Cerebellar nuclear complex (tissue), 1 donor: ENCODE data around the gene APBB1IP.

ENCODE experiments used
- DNase-seq, 2 experiments: peaks; one replicate each; lab custom pipeline; 2025; lab: John Stamatoyannopoulos, UW

Gene APBB1IP

DNA sequence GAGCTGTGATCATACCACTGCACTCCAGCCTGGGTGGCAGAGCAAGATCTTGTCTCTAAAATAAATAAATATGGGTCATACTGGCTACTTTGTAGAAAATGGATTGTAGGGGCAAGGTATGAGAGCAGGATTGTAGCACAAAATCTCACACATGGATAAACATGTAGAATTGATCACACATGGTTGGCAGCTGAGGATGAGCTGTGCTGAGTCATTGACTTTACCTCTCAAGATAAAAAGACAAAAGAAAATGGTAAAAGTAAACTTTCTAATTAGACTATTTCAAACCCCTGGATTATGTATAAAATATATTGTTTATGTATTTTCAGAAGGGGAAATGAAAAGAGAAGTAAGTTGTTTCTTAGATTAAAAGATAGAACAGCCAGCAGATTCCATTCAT lies 69.3 kb downstream of the APBB1IP start:
- DNase-seq: no peak

DNA sequence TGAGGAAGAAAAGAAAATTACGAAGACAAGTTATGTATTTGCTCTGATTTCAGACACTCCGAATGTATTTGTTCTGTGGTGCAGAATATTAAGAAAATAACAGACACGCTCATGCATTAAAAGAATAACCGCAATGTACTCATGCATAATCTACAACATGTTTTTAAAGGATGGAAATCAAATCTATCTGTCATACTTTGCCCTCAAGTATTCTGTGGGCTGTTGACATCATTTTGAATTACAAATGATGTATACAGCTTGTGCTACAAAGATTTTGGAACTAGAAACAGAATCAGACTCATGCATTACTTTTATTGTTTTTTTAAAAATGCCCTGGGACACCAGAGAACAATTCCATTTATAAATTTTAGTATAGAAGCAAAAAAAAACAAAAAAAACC lies 69.9 kb downstream of the APBB1IP start:
- DNase-seq: no peak

DNA sequence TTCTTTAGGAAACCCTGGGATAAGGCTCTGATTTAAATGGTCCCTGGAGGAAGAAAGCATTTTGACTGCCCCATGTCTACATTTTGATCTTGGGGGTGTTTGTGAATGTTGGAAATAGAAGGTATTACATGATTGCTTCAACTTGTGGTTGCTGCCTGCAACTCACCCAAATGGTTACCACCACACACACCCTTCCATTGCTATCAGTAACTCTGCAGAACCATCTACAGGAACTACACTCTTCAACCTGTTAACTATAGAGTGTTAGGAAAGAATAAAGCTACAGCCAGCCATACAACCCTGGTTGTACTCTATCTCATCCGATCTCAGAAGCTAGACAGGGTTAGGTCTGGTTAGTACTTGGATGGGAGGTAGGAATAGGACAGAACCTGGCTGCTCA lies 71.2 kb downstream of the APBB1IP start:
- no peak for DNase-seq

DNA sequence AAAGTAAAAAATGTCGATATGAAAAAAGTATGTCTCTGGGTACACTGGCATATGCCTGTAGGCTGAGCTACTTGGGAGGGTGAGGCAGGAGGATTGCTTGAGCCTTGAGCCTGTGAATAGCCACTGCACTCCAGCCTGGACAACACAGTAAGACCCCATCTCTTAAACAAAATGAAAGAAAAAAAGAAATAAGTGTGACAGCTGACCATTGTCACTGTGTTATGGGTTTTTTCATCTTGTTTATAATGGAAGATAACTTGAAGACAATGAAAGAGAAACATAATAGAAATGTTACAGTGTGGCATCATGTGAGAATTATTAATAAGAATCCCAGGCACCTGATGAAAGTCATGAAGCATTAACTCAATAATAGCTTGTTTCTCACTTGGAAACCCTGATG lies 75.0 kb downstream of the APBB1IP start:
- no peak for DNase-seq

- DNase-seq: no peak
Measured at GRCh38 chr10:26516540-26517101, 78.5 kb downstream of the APBB1IP start.

GRCh38 chr10:26517141-26517867 lies 79.2 kb downstream of the APBB1IP start:
- no peak for DNase-seq

DNA sequence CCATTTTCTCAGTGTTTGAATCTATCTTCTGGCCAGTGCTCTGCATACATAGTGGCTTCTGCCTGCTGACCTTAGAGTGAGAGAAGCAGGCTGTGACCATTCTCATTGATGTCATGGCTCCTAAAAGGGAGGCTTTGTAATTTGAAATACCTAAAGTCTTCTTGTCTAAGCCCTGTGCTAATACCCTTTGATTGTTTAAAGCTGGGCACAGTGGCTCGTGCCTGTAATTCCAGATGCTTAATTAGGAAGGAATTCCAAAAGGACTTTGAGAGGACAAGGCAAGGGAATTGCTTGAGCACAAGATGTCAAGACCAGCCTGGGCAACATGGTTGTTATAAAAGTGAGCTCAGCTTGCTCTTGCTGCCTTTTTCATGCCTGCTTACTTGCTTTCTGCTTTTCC lies 81.7 kb downstream of the APBB1IP start:
- DNase-seq: no peak

- no peak for DNase-seq
Measured at GRCh38 chr10:26520575-26520974, 82.4 kb downstream of the APBB1IP start.

DNA sequence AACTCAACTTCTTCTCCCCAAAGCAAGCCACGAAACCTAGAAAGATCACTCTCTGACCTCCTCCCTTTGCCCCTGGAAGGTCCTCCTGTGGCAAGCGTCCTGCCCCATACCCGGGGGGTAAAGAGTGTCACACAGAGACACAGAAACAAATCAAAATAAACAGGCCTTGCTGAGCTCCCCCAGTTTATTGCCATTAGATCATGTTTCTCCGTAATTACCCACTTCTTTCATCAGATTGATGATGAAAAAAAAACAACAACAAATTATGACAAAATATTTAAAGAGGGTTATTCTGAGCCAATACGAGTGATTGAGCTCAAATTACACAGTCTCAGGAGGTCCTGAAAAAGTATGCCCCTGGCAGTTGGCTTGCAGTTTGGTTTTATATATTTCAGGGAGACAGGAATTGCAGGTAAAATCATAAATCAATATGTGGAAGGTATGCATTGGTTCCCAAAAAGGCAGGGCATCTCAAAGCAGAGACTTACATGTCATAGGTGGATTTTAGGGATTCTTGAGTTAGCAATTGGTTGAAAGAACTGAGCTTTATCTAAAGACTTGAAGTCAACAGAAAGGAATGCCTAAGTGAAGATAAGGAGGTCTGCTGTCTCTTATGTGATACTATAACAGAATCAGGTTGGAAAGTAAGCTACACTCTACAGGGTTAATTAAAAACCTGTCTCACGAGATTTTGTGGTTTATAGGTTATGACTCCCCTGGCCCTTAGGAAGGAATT lies 86.2 kb downstream of the APBB1IP start:
- no peak for DNase-seq

GRCh38 chr10:26525586-26525985 lies 87.4 kb downstream of the APBB1IP start:
- DNase-seq: no peak

DNA sequence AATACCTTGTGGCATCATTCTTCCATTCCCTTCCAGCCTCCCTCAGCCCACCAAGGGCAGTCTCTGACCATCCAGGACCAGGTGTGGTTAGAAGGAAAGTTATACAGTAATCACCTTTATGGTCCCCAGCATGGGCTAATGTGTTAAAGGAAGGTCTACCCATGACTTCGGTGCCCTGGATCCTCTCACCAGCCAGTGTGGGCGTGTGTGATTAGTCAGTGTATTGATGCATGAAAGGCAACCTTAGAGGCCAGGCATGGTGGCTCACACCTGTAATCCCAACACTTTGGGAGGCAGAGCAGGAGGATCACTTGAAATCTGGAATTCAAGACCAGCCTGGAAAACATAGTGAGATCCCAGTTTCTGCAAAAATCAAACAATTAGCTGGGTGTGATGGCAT lies 88.9 kb downstream of the APBB1IP start:
- DNase-seq: no peak

GRCh38 chr10:26528048-26528447 lies 89.9 kb downstream of the APBB1IP start:
- DNase-seq: no peak

- no peak for DNase-seq
Measured at GRCh38 chr10:26528715-26529393, 90.7 kb downstream of the APBB1IP start.

DNA sequence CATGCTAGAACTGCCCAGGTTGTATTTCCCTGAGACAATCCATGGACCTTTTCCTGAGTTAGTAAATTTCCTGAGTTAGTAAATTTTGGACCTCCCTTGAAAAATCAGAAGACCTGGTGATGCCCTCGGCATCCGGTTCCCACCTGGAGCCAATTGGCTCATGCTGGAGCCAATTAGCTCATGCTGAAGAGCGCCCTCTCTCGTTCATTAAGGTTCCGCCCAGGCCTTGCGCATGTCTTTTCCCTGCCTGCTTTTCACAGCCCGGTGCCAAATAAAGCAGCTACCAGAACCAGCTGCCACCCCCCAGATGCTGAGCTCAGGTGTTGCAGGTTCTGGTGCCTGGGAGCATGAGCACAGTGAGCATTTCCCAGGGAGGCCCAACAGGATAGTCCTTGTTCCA lies 96.2 kb downstream of the APBB1IP start:
- DNase-seq: no peak

DNA sequence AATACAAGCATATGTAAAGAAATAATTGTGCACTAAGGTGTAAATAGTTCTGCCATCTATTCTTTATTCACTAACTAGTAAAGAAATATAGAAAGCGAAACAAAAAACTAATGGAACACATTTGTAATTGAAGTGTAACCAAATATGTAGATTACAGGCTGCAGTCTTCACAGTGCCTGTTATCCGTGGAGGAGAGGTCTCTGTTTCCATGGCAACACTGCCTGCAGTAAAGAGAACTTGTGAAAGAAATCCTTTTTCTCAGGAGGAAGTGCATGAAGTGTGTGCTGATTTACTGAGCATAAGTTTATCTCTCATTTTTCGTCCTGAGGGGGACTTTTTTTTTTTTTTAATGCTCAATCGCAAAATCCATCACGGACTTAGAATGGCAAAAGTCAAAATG lies 102.5 kb downstream of the APBB1IP start:
- DNase-seq: no peak

GRCh38 chr10:26543567-26544306 lies 105.6 kb downstream of the APBB1IP start:
- DNase-seq: no peak

DNA sequence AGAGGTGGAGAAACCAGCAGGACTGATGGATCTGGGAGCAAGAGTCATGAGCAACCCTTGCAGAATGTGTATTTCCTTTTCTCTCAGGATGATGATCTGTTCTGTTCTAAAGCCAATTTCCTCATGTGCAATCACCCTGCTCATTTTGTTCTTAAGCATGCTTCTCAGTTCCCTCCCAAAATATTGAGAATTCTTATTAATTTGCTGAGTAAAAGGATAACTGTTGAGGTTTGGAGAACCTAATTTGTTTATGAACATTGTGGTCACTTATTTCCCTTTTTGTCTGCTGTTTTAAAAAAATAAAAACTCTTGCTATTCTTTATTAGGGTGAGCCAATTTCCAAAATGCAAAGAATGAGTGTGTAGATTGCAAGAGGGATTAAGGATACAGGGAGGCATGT lies 106.8 kb downstream of the APBB1IP start:
- no peak for DNase-seq

- no peak for DNase-seq
Measured at GRCh38 chr10:26550774-26551526, 112.8 kb downstream of the APBB1IP start.

DNA sequence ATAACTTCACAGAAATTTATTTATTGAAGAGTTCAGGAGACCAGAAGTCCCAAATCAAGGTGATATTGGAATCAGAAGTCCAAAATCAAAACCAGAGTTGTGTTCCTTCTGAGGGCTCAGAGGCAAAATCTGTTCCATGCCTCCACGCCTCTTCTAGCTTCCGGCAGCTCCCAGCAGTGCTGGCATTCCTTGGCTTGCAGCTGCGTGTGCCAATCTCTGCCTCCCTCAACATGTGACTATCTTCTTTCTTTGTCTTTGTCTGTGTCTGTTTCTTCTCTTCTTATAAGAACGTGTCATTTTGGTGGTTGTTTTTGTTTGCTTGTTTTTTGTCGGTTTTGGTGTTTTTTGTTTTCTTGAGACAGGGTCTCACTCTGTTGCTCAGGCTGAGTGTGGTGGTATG lies 116.1 kb downstream of the APBB1IP start:
- DNase-seq: no peak

- no peak for DNase-seq
Measured at GRCh38 chr10:26555719-26556368, 117.7 kb downstream of the APBB1IP start.
